GM19468 (cell line): ENCODE measurements around the gene ADCY3.

ENCODE experiments used
- ATAC-seq: cut with Tn5 transposase; IDR thresholded peaks from one replicate; pipeline ENCODE4 v1.9.1; 2021; ENCODE audit warnings: mild to moderate bottlenecking, moderate library complexity, moderate number of reproducible peaks; ENCODE audit not compliant: unreplicated experiment; ENCODE audit errors: extremely low read depth

Gene ADCY3

DNA sequence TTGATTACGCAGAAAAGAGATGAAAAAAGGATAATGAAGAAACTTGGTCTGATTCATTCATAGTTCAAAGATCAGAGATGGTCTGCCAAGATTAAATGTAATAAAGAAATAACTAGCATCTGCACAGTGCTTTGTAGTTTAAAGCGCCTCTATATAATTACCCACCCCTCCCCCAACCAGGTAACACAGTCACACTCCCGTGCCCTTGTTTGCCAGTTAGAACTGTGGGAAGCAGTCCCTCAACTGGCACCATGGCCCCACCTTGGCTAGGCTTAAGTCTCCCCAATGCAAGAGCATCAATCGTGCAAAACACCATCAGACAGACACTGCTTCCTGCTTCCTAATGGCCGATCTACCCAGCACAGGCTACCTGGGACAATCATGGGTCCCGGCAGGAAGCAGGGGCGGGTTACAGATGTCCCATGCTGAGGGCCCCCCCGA is 11.6 kb downstream of the ADCY3 start:
- no peak for ATAC-seq

DNA sequence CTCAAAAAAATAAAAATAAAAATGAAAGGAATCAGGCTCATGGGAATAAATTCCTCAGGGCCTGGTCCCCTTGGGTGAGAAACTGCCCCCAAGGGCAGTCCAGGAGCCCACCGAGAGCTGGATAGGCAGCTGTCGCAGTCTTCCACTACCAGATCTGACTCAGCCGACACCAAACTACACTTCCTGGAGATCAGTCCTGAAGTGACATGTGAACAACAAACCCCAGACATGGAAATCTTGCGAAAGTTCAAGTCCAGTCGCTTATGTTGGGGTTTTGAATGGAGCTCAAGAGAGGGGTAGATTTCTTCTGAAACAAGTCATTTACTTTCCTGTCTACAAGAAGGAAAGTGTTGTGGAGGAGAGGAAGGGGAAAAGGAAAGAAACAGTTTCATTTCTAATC is 12.9 kb downstream of the ADCY3 start:
- ATAC-seq, result no peak

DNA sequence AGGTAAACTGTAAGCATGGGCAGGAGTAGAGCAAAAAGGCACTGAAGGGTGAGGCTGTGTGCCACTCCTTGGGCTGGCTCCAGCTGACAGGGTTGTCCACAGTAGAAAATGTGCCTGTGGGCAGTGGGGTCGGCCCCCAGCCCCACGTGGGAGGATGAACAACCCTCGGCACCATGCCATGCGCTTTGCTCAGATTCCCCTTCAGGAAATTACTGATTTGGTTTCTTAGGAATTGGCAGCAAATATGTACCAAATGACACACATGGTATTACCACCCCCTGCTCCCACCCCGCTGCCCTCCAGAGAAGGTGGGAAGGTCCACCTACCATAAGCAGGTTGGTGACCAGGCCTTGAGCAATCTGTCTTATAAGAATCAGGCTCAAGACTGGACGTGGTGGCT is 13.6 kb downstream of the ADCY3 start:
- ATAC-seq, result no peak

DNA sequence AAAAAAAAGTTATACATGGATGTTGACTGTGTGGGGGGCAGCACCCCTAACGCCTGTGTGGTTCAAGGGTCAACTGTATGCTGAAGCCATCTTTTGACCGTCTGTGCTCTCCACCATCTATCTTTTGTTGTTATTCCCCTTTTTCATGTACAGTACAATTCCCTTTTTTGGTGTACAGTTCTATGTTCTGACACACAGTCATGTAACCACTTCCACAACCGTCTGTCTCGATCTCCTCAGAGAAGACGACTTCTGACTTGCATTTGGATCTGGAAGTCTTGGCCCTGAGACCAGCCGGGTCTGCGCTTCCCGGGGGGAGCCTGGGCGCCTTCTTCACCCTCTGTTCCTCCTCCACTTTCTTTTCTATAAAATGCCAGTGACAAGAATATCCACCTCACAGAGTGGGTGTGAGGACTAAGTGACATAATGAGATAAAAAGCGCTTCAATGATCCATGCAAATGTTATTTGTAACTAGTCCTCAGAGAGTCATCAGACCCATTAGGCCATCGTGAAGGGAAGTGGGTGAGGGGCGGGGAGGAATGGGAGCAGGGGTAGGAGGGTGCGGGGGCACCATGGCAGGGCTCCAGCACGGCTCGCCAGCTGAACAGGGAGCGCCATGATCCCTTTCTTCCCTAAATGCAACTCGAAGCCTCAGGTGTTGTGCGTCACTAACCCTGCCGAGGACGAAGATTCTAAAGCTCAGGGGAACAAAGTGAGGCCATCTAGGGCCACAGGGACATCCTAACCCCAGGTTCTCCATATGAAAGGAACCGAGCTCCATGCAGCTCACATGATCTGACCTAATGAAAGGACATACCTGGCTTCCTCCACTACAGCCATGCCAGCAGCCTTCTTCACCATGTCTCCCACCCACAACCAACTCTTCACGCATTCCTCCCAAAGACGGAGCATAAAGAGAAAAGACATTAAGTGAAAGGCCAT is 16.6 kb downstream of the ADCY3 start:
- no peak for ATAC-seq

DNA sequence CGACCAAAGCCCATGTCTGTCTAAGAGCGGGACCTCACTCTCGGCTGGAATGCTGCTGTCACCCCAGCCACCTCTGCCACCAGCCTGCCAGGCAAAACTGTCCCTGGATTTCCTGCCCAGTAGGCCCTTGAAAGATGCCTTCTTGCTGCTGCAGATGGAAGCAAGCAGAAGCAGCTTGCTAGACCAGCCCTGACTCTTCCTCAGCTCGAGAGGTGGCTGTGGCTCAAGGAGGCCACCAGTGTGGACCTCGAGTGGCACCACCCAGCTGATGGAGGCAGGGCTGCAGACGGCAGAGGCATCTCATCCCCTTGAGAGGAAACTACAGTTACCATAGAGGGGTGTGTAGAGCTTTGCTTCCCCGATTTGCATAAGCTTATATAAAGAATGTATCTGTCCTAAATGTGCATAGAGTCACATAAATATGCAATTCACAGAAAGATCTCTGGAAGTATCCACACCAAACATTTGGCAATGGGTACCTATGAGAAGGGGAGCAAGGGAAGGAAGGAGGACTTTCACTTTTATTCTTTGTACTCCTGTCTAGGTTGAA is 20.6 kb downstream of the ADCY3 start:
- no peak for ATAC-seq

DNA sequence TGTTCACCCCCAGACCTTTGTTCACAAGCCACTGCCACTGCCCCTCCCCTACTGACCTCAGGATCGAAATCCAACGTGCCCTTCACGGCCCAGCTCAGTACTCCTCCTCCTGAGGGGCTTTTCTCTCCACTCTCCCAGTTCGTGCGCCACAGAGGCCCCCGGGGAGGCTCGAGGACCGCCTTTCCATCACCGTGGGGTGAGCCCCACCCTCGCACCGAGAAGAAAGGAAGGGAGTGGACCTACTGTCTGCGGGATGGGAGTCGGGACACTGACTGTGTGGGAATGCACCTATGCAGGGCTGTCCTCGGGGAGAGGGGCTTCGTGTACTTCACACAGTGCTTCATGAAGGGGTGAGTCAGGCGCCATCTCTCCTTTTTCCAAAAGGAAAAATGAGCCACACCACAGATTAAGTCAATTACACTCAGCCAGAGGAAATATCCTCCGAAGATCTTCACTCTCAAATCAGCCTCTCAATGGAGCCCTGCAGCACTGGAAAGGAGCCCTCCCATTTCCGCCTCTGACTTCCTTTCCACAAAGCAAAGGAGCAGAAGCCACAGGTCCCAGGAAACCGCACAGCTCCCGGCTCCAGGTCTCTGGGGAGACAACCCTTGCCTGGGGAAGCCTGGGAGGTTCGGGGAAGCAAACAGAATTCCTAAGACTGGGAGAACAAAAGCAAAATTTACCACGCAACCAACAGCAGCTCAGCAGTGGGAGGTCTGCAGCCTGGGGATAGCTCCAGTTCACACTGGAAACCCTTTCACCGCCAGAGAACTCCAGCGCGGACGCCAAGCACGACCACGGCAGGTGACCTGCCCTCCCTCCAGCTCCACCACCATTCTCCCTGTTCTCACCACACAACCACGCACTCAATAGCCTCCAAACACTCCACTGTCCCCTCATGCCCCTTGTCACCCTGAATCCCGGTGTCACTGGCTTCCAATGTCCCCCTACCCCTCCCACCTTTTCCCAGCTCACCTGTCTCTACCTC is 21.6 kb downstream of the ADCY3 start:
- ATAC-seq, result no peak

DNA sequence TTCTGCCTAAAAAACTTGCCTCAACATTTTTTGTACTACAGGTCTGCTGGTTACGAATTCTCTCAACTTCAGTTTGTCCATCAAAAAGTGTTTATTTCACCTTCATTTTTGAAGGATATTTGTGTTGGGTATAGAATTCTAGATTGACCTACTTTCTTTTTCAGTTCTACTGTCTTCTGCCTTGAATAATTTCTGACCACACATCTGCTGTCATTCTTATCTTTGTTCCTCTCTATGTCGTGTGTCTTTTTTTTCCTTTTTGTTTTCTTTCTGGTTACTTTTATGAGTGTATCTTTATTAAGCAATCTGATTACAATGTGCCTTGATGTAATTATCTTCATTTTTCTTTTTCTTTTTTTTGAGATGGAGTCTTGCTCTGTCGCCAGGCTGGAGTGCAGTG is 25.3 kb downstream of the ADCY3 start:
- no peak for ATAC-seq

DNA sequence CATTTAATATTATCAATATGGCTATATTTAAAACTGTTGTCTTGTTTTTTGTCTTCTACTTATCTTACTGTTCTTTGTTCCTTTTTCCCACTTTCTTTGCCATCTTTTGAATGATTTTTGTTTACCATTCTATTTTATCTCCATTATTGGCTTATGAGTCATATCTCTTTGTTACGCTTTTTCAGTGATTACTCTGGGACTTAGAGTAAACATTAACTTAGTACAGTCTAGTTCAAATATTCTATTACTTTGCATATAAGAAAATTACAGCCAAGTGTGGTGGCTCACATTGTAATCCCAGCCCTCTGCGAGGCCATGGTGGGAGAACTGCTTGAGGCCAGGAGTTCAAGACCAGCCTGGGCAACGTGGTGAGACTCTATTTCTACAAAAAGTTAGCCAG is 26.1 kb downstream of the ADCY3 start:
- ATAC-seq, result no peak

DNA sequence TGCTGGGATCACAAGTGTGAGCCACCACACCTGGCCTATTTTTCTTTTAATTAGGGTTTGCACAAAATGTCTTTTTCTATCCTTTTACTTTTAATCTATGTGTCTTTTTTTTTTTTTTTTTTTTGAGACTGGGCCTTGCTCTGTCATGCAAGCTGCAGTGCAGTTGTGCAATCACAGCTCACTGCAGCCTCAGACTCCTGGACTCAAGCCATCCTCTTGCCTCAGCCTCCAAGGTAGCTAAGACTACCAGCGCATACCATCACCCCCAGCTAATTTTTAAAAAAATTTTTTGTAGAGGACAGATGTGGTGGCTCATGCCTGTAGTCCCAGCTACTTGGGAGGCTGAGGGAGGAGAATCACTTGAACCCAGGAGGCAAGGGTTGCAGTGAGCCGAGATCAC is 27.1 kb downstream of the ADCY3 start:
- no peak for ATAC-seq

DNA sequence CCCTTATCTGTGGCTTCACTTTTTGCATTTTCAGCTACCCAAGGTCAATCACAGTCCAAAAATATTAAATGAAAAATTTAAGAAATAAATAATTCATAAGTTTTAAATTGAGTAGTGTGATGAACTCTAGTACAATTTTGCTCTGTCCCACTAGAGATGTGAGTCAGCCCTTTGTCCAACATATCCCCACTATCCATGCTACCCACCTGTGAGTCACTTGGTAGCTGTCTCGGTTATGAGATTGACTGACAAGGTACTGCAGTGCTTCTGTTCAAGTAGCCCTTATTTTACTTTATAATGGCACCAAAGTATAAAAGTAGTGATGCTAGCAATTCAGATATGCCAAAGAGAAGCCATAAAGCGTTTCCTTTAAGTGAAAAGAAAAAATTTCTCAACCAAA is 28.8 kb downstream of the ADCY3 start:
- ATAC-seq, result no peak

DNA sequence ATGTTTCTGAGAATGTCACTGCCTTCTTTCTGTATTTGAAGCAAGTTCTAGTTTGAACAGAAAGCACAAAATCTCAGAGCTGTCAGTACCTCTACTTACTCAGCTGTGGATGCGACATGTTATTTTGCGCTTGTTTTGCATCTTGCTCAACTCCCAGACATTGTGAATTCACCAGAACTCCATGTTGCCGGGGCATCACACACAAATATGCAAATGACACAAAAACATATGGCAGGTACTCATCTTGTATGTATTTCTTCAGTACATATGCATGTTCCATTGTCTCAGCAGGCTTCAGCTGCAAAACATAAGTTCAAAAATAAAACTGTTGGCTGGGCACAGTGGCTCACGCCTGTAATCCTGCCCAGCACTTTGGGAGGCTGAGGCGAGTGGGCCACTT is 30.8 kb downstream of the ADCY3 start:
- no peak for ATAC-seq

DNA sequence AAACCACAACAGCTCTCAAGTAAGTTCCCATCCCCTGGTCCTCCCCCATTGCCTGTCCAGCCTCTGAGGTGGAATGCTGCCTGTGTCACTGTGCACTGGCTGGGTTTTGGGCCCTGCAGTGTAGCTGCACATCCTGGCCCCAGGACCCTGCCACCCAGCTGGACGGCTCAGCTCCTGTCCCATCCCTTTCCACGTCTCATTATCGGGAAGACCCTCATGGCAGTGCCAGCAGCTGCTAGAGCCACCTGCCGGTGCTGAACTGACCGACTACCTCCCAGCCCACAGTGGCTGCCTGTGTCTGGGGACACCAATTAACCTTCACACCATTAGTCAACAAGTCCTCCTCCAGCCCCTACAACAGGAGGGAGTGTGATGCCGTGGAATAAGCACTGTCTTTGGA is 31.9 kb downstream of the ADCY3 start:
- ATAC-seq, result no peak

DNA sequence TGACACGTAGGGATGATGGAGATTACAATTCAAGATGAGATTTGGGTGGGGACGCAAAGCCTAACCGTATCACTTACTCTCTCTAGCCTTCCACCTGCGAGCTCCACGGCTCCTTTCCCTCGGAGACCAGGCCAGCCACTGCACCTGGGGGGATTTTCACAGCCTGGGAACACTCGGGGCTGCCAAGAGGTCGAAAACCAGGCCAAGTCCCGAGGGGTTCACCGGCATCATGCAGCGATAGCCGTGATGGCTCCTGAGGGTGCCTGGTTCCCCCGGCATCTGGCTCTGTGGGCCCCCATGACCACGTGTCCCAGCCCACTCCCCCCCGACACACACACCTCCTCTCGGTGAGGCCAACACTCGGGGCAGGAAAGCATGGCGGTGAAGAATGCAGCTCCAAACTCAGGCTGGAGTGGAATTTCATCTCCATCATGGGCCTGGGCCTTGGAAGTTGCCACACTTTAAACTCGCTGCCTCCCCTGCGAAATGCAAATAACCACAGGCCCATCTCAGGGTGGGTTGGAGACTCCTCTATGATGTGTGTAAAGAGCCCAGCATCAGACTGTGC is 32.6 kb downstream of the ADCY3 start:
- ATAC-seq, result no peak

DNA sequence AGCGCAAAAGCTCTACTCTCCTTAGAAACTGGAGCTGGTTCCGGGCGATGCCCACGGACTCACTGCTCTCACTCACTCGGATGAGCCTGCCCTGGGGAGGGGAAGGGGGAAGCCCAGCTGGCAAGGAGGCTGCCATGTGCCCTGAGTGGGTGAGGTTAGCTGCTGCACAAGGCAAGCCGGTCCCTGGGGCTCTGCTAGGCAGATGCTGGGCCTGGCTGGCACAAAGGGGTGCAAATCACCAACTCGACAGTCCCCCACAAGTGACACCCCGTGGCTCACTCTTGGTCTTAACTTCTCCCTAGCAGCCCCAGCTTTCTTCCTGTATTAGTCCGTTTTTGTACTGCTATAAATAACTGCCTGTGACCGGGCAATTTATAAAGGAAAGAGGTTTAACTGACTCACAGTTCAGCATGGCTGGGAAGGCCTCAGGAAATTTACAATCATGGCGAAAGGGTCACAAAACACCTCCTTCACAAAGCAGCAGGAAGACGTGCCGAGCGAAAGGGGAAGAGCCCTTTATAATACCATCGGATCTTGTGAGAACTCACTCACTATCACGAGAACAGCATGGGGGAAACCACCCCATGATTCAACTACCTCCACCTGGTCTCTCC is 33.2 kb downstream of the ADCY3 start:
- ATAC-seq, result no peak

DNA sequence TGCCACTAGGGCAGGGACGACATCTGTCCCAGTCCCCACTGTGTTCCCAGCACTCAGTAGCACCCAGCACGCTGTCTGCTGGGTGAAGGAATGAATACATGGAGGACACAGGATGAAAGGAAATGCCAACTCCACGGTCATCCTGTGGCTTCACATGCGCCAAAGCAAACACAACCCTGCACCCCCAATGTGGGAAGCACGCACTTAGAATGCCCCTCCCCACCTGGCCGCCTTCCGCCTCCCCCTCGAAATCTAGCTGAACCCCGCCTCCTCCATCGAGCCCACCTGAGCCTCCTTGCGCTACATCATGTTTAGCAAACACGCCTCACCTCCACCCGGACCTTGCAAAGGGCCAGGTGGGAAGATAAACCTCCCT is 33.9 kb downstream of the ADCY3 start:
- no peak for ATAC-seq

DNA sequence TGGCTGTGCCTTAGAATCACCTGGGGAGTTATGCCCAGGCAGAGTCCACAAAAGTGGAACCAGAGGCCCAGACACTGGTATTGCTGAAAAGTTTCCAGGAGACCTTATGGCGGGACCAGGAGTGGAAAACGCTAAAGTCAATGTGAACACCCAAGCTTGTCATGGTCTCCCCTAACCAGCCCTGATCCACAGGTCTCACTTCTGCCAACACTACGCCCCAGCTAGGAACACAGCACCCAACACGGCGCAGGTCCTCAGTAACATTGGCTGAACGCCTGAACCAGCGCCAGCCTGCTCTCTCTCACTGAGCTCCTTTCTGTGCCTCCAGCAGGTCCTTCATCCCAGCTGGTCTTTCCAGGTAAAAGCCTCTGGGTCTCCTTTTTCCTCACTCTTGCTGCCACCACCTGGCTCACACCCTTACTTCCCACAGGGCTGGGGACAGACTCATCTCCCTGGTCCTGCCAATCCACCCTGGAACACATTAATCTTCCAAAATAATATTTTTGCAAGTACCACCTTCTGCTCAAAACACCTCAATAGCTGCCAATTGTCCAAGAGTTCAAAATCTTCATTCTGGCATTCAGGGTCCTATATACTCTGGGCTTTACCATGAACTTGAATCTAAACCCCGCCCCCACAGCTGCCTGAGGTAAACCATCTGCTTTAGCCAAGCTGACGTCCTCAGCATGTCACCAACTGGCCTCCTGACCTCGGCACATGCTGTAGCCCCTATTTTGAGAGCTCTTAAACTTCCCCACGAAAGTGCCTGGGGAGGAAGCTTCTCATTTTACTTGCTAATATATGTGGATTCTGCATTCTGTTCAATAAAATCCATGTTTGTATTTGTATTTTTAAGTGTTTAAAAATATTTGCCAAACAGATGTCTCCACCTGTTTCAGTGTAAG is 34.6 kb downstream of the ADCY3 start:
- no peak for ATAC-seq

DNA sequence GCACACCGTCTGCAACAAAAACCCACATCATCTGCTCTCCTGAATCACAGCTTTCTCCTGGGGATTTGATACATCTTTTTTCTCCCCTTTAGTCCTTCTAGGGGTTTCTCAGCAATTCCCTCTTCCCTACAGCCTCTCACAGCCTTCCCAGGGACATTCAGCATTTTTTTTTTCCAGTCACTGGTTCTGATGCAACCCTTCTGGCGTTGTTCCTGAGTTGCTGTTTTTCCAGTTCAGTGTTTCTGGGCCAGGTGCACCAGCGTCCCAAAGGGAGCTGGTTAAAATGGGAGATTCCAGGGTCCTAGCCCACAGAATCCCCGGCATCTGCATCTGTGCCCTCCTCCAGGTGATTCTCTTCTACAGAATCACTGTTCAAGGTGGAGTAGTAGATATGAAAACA is 36.1 kb downstream of the ADCY3 start:
- ATAC-seq, result no peak

DNA sequence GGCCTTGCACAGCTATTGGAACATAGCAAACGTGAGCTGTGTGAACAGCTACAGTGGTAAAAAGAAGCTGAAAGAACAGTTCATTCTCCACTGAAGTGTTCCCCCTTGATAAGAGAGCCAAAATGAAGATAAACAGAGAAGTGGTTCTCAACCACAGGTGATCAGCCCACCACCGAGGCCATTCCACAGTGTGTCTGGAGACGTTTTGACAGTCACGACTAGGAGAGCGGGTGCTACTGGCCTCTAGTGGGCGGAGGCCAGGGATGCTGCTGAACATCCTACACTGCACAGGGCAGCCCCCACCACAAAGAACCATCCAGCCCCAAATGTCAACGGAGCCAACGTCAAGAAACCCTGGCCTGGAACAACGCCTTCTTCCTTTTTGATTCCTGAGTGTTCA is 38.4 kb downstream of the ADCY3 start:
- no peak for ATAC-seq

DNA sequence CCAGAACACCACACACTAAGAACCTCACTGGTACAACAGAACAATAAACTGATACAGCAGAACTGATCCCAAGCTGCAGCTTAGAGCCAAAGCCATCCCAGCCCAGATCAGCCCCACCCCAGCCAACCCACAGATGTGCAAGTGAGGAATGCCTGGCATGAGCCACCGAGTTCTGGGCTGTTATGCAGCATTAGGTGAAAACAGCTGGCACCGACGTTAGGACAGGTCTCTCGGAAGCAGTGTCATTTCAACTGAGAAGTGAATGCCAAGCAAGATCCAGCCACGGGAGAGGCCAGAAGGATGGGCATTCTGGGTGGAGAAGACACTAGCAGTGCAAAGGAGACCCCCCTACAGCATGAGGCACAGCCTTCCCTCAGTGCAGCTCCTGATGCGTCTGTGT is 38.9 kb downstream of the ADCY3 start:
- no peak for ATAC-seq
